ENCODE data around the gene WNT7B.

WNT7B gene

DNA sequence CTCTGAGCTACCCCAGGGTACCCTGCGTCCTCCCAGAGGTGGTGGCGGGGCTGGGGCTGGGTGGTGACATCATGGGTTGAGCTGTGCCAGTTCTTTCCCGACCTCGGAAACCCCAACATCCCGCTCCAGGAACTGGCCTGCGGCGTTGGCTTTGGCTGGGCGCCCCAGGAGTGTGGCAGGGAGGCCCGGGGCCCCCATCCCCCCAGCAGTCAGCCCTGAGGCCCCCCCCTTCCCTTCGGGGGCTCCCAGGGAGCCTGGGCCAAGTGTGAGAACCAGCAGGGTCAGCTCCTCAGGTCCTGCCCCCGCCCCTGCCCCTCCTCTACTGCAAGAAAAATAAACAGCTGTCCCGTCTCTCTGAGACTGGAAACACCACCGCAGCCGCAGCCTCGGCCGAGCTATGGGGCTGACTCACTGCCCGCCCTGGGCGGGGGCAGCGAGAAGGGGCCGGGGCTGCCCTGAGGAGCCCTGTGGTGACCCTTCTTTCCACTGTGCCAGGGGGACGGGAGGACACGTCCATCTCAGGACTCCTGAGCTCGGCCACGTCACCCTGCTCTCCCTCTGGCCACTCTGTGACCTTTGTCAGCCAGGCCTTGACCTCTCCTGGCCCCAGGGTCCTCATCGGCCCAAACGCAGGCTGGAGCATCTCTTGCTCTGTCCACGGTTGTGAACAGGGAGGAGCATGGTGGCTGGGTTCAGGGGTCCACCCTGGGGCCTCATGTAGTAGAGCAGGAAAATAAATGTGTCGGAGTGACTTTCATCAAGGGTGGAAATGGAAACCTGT lies 73.4 kb downstream of the WNT7B start:
- no peak for DNase-seq

DNA sequence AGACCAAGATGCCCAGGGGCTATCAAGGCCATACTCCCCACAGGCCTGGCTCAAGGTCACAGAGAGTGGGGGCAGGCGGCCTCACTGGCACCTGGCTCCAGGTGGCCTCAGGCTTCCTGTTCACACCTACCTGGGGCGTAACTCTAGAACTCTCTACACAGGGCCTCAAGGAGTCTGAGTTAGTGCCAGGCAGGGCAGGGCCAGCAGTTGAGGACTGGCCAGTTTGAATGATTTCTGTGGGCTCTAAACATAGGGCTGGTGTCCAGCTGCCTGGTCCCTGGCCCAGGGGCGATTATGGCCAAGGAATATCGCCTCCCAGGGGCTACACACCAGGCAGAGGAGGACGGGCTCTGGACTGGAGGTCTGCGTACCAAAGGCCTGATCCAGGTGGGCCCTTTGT lies 79.2 kb downstream of the WNT7B start:
- DNase-seq, result no peak

DNA sequence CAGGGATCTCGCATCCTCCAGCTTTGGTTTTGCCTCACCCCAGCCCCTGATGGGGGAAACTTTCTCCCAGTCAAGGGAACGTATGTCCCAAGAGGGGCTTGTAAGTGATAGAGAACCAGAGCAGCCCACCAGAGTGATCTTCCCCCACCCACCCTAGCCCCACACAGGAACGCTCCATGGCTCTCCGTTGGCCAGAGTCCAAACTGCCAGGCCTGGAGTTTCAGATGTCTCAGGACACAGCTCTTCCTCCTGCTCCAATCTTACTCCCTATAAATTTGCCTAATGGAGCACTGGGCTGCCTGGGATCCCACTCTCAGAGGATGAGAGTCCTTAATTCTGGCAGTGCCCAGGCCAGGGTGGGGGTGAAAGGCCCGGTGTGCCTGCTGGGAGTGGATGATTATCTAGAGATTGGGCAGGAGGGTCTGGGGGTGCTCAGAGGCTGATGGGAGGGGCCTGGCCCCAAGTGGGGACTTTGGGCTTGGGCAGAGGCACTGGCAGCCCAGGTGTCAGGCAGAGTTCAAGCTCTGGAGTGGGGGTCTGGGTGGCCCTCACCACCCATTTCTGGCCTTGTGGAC lies 79.9 kb downstream of the WNT7B start:
- DNase-seq, result no peak

DNA sequence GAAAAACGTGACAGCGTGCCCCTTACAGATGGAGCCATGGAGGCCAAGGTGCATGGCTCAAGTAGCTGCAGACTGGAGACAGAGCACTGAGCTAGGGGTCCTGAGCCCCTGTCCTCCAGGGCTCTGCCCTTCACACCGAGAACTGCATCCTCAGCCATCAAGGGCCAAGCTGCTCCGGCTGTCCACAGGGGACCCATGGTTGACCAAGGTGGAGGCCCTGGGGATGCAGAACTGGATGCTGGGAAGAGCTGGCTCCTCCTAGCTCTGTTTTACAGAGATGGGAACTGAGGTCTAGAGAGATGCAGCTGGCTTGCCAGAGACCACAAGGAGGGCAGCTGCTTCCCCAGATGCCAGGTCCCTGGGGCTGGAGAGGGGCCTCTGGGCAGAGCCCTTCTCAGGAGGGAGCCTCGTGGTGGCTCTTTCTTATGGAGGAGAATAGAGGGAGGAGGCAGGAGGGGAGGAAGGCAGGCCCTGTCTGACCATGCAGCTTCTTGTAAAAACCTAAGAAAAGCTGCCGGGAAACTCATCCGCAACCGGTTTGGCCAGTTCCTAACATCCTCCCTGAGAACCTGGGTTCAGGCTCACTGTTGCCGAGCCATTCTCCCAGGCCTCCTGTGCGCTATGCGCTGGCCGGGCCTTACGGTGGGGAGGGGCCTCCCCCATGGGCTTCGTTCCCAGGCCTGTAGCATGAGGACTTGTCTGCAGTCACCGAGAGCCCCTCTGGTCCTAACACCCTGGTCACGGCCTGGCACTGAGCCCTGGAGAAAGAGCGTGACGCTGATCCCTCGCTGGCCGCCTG lies 80.6 kb downstream of the WNT7B start:
- no peak for DNase-seq

DNA sequence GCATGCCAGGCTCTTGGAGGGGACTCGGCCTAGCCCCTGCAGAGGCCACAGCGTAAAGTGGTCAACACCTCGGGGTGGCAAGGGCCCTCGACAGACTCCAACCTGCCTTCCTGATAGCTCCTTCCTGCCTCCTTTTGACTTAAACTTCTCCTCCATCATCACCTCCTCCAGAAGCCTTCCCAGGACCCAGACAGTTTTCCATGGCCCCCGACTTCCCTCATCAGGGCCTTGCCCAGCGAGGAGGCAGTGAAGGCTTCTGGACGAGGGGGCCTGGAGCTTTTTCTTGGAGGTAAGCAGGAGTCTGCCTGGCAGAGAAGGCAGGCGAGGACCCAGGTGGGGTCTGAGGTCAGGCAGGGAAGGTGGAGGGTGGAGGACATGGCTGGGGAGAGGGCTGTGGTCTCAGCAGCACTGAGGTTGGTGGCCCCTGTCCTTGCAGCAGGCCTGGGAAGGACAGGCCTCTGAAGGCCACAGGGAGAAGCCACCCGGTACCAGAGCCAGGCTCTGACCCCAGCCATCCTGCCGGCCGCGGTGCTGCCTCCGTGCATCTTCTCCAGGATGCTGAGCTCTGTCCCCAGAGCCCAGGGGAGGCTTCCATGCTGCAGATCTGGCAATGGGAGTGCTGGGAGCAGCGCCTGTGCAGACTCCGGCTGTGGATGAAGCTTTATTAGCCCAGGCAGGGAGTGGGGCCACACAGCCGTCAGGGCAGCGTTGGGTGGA lies 81.4 kb downstream of the WNT7B start:
- no peak for DNase-seq

DNA sequence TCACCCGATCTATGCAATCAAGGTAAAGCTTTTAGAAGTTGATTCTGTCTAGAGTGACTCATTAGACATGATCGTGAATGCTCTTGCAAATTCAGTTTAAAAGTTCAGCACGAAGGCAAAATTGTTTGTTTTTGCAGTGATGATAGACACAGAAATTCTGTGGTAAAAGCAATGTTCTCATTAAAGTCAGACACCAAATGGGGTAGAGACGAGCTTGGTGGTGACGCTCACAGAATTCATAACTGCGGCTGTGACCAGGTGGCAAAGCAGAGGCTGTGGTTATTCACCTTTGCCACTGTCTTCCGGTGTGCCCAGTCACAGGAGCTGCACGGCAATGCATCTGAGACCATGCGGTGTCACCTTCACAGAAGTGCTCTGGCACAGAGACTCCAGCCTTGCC lies 83.4 kb downstream of the WNT7B start:
- DNase-seq, result no peak

DNA sequence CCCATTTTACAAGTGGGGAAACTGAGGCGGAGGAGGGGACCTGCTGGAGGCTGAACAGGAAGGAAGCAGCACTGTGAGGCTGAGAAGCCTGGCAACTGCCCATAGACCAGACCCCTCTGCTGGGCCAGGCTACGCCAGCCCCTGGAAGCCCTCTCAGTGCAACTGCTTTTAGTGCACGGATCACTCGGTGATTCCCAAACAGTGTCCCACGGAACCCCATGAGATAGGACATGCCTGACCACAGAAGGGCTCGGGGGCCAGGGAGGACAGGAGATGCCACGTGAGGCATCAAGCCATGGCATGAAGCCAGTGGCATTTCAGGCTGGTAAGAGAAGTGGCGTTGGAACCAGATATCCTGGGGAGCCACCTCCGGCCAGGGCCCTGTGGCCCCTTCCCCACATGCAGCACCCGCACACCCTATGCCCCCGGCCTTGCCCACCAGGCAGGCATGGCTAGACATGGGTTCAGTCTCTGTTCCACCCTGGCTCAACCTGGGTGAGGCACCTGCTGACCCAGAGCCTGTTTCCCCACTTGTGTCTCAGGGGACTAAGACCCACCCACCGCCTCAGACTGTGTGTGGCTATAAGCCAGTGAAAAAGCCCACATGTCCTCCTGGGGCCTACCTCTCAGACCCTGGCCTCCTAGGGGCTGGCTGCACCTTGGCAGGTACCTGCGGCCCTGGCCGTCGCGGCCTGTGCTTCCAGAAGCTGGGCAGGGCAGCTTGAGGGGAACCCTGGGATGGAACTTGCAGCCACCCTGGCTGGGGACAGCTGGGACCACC lies 84.1 kb downstream of the WNT7B start:
- DNase-seq, result no peak

DNA sequence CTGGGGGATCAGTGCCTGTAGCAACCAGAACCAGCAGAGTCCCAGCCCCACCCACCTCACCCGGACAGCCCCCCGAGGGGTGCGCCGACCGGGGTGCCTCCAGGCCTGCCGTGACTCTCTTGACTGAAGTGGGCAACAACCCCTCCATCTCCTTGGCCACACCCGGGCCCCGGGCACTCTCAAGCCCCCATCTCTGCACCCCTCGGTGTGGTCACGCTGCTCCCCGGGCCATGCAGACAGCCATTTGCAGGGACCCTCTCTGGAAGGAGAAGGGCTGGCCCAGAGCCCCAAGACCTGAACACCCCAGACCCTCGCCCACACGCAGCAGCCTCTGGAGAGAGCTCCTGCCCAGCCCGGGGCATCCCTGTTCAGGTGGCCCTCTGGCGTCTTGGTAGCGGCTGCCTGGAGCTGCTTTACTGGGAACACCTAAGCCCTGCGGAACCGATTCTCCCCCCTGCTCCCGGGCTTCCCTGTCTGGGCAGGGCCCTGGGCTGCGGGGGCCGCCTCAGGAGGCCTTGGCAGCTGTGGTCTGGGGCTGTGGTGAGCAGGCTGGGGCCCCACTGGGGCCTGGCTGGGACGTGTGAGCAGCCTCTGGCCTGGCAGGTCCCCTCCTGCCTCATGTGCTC lies 84.9 kb downstream of the WNT7B start:
- DNase-seq, result no peak

DNA sequence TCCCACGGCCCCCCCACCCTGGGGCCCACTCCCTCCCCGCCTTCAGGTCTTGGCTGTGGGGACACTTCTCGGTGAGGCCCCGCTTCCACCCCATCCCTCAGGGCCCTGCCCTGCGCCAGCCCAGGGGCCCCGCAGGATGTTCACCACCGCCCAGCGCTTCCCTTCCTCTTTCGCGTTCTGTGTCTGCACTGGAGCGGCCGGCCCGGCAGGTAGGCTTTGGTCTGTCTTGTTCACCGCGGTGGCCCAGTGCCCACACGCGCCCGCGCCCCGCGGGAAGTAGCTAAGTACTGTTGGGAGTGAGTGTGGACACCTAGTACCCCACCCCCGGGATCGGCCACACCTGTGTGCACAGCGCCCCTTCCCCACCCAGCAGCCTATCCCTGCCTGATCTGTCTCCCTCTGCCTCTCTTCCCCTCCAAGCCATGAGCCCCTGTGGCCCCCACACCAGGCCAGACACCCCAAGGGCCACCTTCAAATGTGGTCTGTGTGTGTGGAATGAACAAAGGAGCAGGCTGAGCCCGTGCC lies 85.4 kb downstream of the WNT7B start:
- no peak for DNase-seq

DNA sequence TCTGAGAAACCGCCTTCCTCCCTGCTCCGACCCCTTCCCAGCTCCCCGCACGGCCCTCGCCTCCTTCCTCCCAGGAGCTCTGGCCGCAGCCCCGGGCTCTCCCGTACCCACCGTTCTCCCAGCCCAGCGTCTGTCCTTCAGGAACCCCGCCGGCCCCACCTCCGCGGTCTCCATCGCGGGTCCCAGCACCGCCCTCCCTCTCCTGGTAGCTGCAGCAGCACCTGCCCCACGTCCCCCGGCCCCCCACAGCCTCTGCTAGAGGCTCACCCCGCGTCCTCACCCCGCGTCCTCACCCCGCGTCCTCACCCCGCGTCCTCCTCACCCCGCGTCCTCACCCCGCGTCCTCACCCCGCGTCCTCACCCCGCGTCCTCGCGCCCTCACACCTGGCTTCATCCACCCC lies 85.9 kb downstream of the WNT7B start:
- no peak for DNase-seq

DNA sequence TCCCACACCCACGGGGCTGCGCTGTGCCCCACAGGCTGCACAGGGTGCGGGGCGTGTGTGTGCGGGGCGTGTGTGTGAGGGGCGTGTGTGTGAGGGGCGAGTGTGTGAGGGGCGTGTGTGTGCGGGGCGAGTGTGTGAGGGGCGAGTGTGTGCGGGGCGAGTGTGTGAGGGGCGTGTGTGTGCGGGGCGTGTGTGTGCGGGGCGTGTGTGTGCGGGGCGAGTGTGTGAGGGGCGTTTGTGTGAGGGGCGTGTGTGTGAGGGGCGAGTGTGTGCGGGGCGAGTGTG lies 86.7 kb downstream of the WNT7B start:
- no peak for DNase-seq

DNA sequence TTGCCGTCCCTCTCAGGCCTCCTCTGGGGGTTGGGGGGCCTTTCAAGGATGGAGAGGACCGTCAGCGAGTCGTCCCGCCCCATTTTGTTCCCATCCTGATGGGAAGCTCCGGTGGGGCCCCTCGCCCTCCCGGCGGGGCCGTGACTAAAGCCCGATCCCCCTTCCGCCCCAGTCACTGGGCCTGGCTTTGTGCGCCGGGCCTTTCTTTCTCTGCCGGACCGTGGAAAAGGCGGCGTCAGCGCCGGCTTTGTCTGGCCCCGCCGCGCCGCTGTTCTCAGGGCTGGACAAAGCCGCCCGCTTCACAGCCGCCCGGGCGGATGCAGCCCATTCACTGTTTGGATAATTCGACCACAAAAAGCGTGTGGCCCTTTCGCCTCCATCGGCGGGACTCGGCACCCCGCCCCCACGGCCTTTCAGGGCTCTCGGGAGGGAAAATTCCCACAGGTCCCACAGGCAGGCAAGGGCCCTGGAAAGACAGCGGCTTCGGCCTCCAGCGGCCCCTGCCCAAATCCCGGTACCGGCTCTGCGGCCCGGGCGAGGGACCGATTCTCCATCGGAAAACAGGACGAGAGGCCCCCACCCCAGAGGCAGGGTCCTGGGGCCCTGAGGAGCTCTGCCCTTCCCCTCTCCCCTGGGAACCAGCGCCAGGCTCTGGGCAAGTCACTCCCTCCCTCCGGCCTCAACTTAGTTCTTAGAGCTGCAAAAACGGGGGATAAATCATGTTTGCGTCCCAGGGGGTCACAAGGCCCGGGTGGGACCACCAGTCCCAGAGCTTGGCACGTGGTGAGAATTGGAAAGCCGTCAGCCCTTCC lies 87.2 kb downstream of the WNT7B start:
- DNase-seq, result no peak

DNA sequence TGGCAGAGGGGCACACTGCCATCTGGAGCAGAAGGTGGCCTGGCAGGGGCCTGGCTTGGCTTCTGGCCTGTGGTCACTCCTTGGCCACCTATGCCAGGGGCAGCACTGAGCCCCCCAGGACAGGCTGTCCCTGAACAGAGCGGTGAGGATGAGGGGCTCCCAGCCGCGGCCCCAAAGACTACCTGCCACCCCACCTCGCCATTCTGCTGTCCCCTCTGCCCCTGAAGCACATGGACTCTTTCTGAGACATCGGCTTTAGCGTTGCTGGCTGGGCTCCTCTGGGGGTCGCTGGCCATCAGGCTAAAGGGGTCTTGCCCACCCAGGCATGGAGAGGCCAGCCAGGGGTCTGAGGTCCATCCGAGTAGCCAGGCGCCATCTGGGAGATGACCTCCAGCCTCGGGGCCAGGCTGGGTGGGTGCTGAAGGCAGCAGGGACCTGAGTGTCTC lies 87.8 kb downstream of the WNT7B start:
- DNase-seq, result no peak

DNA sequence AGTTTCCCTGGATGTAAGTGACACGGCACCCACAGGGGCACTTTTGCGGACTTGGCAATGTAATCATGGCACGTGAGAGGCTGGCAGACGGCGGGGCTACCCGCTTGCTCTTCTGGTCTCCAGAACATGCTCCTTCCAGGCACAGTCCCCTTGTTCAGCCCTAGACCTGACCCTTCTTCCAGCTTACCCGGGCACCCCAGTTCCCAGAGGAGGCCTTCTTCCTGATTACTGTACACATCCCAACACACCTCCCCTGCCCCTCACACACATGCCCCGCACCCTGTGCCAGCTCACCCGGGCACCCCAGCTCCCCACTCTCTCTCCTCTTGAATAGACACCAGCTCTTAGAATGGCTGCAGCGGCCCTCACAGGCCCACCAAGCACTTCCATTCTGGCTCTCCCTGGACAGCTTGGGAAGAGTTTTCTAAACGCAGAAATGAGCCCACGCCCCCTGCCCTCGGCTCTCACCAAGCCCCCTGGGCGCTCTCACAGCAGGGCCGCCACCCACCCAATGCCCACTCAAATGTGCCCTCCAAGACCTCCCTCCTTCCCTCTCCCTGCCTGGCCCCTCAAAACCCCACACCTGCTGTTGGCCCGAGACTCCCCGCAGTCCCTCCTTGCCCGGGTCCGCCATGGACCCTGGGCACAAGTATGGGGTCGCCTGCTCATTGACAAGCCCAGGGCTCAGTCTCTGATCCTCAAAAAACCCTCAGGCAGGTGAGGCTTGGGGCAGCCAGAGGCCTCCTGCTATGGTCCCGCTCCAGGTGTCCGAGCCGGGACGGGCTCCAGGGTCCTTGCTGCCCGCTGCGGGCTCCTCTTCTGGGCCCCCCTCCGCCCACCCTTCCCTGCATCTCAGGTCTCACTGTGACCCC lies 88.5 kb downstream of the WNT7B start:
- no peak for DNase-seq

DNA sequence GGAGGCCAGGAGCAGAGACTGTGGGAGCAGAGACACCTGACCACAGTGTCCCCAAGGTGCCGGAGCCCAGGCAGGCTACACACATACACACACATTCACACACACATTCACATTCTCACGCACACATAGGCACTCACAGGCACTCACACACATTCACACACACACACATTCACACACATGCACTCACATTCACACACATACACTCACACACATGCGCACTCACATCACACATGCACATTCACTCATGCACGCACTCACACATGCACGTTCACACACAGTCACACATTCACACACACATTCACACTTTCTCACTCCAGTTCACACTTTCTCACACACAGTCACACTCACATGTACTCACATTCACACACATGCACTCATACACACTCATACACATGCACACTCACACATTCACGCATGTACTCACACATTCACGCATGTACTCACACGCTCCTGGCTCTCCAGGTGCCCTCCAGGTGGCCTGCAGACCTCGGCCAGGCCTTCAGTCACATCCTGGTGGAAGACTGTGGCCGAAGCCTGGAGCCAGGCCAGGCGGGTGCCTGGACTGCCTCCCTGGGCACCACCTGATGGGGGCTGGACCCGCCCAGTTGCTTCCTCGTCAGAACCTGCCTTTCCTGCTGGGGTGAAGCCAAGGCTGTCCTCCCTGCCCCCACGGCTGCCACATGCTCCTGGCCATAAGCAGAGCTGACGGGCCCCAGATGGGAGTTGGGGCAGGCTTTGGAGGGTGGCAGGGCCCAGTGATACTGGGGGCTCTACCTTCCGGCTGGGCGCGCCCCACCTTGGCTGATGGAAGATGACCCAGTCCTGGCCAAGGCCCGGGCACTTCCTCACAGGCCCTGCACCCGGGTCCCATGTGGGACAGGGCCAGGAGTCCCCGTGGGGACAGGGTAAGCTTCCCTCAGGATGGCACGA lies 89.5 kb downstream of the WNT7B start:
- DNase-seq, result peak; percentile 38

DNA sequence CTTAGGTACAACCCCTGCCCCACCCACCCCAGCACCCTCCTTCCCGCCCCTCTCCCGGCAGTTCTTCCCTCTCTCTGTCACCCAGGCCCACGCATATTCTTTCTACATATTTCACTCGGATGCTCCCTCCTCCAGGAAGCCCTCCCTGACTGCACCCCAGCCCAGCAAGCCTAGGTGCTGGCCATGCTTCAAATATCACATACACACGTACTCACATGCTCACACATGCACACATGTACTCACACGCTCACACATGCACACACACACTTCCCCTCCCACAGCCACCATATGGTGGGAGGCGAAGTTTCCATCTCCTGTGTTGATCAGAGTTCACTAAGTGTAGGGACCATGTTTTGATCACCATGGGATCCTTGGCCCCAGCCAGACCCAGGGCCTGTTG lies 90.4 kb downstream of the WNT7B start:
- no peak for DNase-seq

DNA sequence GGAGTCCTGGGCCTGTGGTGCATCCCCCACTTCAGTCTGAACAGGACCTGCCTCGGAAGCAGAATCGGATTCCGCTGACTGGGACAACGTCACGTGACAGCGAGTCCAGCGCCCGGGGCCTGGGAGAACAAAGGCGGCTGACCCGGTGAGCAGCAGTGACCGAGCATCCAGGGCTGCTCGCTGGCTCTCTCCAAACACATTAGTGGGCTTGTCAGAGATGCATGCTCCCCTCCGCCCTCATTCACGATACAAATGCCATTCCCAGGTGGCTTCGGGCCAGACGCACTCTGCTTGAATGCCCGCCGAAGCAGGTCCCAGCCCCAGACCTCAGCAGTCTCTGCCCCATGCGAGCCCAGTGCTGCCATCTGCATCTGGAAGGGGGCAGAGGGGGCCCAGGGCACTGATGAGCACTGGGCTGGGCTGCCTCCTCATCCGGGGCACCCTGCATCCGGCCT lies 91.0 kb downstream of the WNT7B start:
- no peak for DNase-seq

DNA sequence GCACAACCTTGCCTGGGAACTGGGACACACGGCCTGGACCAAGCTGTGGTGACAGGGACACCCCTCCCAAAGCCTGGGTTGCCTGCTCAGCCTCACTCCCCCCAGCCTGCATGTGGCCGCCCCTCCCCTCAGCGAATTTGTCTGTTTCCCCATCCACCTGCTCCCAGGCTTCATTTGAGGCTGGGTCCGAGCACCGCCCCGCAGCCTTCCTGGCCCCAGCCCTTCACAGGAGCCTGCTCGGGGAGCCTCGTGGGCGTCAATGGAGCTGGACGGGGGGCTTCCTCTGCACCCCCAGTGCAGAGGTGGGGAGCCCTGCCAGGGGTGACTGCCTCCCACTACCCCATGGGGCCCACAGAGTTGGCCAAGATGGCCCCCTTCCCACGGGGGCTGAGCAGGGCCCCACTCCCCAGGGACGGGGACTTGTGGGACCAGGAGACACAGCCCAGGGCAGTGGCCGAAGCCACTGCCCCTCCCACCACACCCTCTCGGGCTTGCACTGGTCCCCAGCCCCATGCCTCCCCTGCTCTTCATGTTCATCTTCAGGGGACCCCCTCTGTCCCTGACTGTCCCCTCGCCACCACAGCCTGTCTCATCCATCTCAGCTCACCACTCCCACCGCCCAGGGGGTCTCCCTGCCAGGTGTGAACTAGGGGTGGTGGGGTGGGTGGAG lies 91.7 kb downstream of the WNT7B start:
- DNase-seq, result no peak
